DND-41 (cell line): ENCODE data around the gene SCRG1.

ENCODE experiments used
- EZH2 ChIP-seq: IDR thresholded peaks from 3 replicates; pipeline ENCODE4 v1.6.1; 2012; ENCODE audit warnings: borderline replicate concordance, low read depth, mild to moderate bottlenecking, moderate library complexity, low read length, inconsistent platforms; ENCODE audit not compliant: severe bottlenecking
- TF ChIP-seq, protein P1 (sequence below): IDR thresholded peaks from 2 replicates; pipeline ENCODE4 v1.5.1; 2012; ENCODE audit warnings: borderline replicate concordance, low read length, moderate library complexity, mild to moderate bottlenecking; ENCODE audit not compliant: poor library complexity, severe bottlenecking; ENCODE audit errors: extremely low read depth

DNA sequence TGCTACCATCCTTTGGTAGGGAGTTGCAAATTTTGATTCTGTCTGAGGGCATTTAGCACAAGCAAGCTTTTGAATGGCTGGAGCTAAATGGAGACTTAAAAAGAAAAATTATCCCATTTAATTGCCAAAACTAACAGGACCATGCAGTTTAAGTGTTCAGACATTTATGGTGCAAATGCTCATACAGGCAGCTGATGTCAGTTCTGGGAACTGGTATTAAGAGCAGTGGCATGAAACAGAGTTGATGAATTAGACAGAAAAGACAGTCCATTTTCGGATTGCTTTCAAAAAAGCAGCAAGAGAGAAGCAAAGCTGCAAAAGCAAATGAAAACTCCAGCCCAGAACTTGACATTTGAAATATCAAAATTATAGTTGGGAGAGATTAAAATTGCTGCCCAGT lies 1.3 kb downstream of the SCRG1 start:
- TF ChIP-seq, protein P1, sequence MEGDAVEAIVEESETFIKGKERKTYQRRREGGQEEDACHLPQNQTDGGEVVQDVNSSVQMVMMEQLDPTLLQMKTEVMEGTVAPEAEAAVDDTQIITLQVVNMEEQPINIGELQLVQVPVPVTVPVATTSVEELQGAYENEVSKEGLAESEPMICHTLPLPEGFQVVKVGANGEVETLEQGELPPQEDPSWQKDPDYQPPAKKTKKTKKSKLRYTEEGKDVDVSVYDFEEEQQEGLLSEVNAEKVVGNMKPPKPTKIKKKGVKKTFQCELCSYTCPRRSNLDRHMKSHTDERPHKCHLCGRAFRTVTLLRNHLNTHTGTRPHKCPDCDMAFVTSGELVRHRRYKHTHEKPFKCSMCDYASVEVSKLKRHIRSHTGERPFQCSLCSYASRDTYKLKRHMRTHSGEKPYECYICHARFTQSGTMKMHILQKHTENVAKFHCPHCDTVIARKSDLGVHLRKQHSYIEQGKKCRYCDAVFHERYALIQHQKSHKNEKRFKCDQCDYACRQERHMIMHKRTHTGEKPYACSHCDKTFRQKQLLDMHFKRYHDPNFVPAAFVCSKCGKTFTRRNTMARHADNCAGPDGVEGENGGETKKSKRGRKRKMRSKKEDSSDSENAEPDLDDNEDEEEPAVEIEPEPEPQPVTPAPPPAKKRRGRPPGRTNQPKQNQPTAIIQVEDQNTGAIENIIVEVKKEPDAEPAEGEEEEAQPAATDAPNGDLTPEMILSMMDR: no peak
- TF ChIP-seq EZH2: no peak
